AG09309 (cell line): ENCODE measurements around the gene CPS1.

Experiments
- DNase-seq: peaks from one replicate; pipeline ENCODE4 v3.0.0-alpha.2; 2010; ENCODE audit warnings: low read depth
- H3K4me3 ChIP-seq: 2 replicates; pipeline ENCODE4 v1.5.1; 2011; ENCODE audit warnings: mild to moderate bottlenecking, low read depth, low read length, moderate library complexity; ENCODE audit not compliant: control insufficient read depth
- TF ChIP-seq, protein P1 (sequence below): IDR thresholded peaks from 2 replicates; pipeline ENCODE4 v1.5.1; 2011; ENCODE audit warnings: mild to moderate bottlenecking, low read depth, low read length, inconsistent platforms; ENCODE audit not compliant: insufficient read depth, control insufficient read depth; ENCODE audit errors: missing control alignments

Gene CPS1

GRCh38 chr2:210591663-210592062 lies 35.3 kb downstream of the CPS1 start:
- DNase-seq = no peak
- no peak overlapping the region for H3K4me3 ChIP-seq
- TF ChIP-seq, protein P1, sequence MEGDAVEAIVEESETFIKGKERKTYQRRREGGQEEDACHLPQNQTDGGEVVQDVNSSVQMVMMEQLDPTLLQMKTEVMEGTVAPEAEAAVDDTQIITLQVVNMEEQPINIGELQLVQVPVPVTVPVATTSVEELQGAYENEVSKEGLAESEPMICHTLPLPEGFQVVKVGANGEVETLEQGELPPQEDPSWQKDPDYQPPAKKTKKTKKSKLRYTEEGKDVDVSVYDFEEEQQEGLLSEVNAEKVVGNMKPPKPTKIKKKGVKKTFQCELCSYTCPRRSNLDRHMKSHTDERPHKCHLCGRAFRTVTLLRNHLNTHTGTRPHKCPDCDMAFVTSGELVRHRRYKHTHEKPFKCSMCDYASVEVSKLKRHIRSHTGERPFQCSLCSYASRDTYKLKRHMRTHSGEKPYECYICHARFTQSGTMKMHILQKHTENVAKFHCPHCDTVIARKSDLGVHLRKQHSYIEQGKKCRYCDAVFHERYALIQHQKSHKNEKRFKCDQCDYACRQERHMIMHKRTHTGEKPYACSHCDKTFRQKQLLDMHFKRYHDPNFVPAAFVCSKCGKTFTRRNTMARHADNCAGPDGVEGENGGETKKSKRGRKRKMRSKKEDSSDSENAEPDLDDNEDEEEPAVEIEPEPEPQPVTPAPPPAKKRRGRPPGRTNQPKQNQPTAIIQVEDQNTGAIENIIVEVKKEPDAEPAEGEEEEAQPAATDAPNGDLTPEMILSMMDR = no peak

- H3K4me3 ChIP-seq = no peak overlapping the region
- no peak for DNase-seq
- TF ChIP-seq, protein P1 = no peak
Observed at GRCh38 chr2:210592726-210593125, 36.3 kb downstream of the CPS1 start.

DNA sequence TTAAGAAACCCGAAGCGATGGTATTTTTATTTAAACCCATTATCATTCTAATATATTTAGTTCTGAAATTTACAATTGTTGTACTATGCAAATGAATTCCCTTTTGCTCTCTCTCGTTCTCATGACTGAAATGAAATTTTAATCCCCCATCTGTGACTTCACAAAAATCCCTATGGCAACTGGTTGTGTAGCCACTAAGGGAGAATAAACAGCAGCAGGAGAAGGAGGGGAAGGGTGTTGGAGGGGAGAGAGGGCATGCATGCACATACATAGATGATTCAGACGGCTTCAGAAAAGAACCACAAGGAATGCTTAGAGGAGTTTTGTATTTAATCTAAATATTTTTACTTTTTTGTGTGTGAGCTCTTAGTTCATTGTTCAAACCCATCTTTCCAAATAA lies 36.8 kb downstream of the CPS1 start:
- no peak overlapping the region for H3K4me3 ChIP-seq
- DNase-seq = no peak
- TF ChIP-seq, protein P1 = no peak

GRCh38 chr2:210598219-210598618 lies 41.8 kb downstream of the CPS1 start:
- TF ChIP-seq, protein P1 = no peak
- no peak for DNase-seq
- H3K4me3 ChIP-seq = no peak overlapping the region

DNA sequence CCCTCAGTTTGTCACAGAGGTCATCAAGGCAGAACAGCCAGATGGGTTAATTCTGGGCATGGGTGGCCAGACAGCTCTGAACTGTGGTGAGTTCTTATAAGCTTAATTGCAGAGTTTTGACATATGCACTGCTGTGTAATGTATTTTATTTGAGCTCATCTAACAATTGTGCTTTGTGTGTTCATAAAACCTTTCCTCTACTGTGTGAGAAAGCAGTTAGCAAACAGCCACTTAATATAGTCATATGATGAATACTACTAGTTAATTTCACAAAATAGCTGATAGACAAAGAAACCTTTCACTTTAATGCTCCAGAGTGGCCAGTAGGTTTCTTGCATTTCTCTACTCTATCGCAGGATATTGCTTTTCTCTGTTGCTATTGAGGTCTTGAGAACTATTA lies 43.1 kb downstream of the CPS1 start:
- H3K4me3 ChIP-seq = no peak overlapping the region
- TF ChIP-seq, protein P1 = no peak
- DNase-seq = no peak

GRCh38 chr2:210604666-210605065 lies 48.3 kb downstream of the CPS1 start:
- DNase-seq = no peak
- TF ChIP-seq, protein P1 = no peak
- no peak overlapping the region for H3K4me3 ChIP-seq

GRCh38 chr2:210606001-210606400 lies 49.6 kb downstream of the CPS1 start:
- TF ChIP-seq, protein P1 = no peak
- no peak for DNase-seq
- H3K4me3 ChIP-seq = no peak overlapping the region
